ENCODE data around the gene MMAA.
A peak's percentile ranks its signal among the peaks of the same experiment; 100 is the strongest.
"Not testable (repeated sequence)": the region's sequence is repeated elsewhere in the genome, so short reads cannot be mapped to it uniquely, and the experiment has no call there.

Gene MMAA

GRCh38 chr4:145679991-145680455, 60.8 kb downstream of the MMAA start, which contains the start of gene C4orf51:
C4orf51 (plus strand) TSS chr4:145680146; CDS start chr4:145680204, 58 bp downstream.
- Histone ChIP-seq H2AFZ (ENCODE audit: low read length, unreplicated experiment) (peak within 1 kb of the TSS; percentile 93), H3K4me1 (ENCODE audit: control insufficient read depth, insufficient read depth, low read length, unreplicated experiment) (peaks cover 25% of the 10 kb centered on the region), H3K27ac (ENCODE audit: low read depth, low read length) (peak within 1 kb of the TSS; percentile 86), H3K36me3 (ENCODE audit: insufficient read depth, low read length) (no peaks in the 10 kb centered on the region), H3K4me3 (ENCODE audit: low read depth, low read length) (peak within 1 kb of the TSS; percentile 51), H3K27me3 (ENCODE audit: insufficient read depth, low read length) (no peaks in the 10 kb centered on the region), H3K79me2 (ENCODE audit: control insufficient read depth, insufficient read depth, low read length, unreplicated experiment) (no peaks in the 10 kb centered on the region)

- Histone ChIP-seq H3K27ac (ENCODE audit: low read depth, low read length) (peak overlapping the region; percentile 86), H3K27me3 (ENCODE audit: insufficient read depth, low read length) (no peaks in the 10 kb centered on the region), H3K4me3 (ENCODE audit: low read depth, low read length) (no peak overlapping the region), H3K4me1 (ENCODE audit: control insufficient read depth, insufficient read depth, low read length, unreplicated experiment) (peaks cover 25% of the 10 kb centered on the region), H3K79me2 (ENCODE audit: control insufficient read depth, insufficient read depth, low read length, unreplicated experiment) (no peaks in the 10 kb centered on the region), H2AFZ (ENCODE audit: low read length, unreplicated experiment) (peak overlapping the region; percentile 93), H3K36me3 (ENCODE audit: insufficient read depth, low read length) (no peaks in the 10 kb centered on the region)
Observed at GRCh38 chr4:145680902-145681301, 61.7 kb downstream of the MMAA start.

DNA sequence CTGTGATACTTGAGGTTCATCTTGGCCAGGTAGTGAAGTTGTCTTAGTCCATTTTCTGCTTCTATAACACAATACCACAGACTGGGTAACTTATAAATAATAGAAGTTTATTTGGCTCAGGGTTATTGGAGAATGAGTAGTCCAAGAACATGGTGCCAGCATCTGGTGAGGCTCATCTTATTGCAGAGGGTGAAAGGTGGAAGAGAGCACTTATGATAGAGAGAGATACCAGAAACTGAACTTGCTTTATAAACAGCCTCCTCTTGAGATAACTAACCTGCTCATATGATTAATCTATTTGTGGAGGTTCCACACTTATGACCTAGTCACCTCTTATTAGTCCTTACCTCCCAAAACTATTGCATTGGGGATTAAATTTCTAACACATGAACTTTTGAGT, 62.3 kb downstream of the MMAA start:
- H3K27ac ChIP-seq (ENCODE audit: low read depth, low read length), result no peak overlapping the region
- peaks cover 25% of the 10 kb centered on the region for H3K4me1 ChIP-seq (ENCODE audit: control insufficient read depth, insufficient read depth, low read length, unreplicated experiment)
- no peaks in the 10 kb centered on the region for H3K36me3 ChIP-seq (ENCODE audit: insufficient read depth, low read length)
- H3K27me3 ChIP-seq (ENCODE audit: insufficient read depth, low read length), result no peaks in the 10 kb centered on the region
- no peak overlapping the region for H2AFZ ChIP-seq (ENCODE audit: low read length, unreplicated experiment)
- no peak overlapping the region for H3K4me3 ChIP-seq (ENCODE audit: low read depth, low read length)
- H3K79me2 ChIP-seq (ENCODE audit: control insufficient read depth, insufficient read depth, low read length, unreplicated experiment), result no peaks in the 10 kb centered on the region

GRCh38 chr4:145681956-145682355, 62.8 kb downstream of the MMAA start:
- H3K27me3 ChIP-seq (ENCODE audit: insufficient read depth, low read length), result no peaks in the 10 kb centered on the region
- H3K4me3 ChIP-seq (ENCODE audit: low read depth, low read length), result no peak overlapping the region
- H3K36me3 ChIP-seq (ENCODE audit: insufficient read depth, low read length), result no peaks in the 10 kb centered on the region
- no peaks in the 10 kb centered on the region for H3K79me2 ChIP-seq (ENCODE audit: control insufficient read depth, insufficient read depth, low read length, unreplicated experiment)
- no peak overlapping the region for H3K27ac ChIP-seq (ENCODE audit: low read depth, low read length)
- peaks cover 25% of the 10 kb centered on the region for H3K4me1 ChIP-seq (ENCODE audit: control insufficient read depth, insufficient read depth, low read length, unreplicated experiment)
- H2AFZ ChIP-seq (ENCODE audit: low read length, unreplicated experiment), result no peak overlapping the region

DNA sequence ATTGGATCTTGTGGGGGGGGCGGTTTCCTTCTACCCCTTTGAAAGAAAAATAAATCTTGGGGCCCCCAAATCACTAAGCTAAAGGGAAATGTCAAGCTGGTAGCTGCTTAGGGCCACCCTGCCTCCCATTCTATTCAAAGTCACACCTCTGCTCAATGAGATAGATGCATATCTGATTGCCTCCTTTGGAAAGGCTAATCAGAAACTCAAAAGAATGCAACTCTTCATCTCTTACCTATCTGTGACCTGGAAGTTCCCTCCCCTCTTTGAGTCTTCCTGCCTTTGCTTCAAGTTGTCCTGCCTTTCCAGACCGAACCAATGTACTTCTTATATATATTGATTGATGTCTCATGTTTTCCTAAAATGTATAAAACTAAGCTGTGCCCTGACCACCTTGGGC, 67.8 kb downstream of the MMAA start:
- no peak overlapping the region for H2AFZ ChIP-seq (ENCODE audit: low read length, unreplicated experiment)
- no peak overlapping the region for H3K4me3 ChIP-seq (ENCODE audit: low read depth, low read length)
- no peaks in the 10 kb centered on the region for H3K79me2 ChIP-seq (ENCODE audit: control insufficient read depth, insufficient read depth, low read length, unreplicated experiment)
- H3K27ac ChIP-seq (ENCODE audit: low read depth, low read length), result no peak overlapping the region
- no peaks in the 10 kb centered on the region for H3K4me1 ChIP-seq (ENCODE audit: control insufficient read depth, insufficient read depth, low read length, unreplicated experiment)
- H3K36me3 ChIP-seq (ENCODE audit: insufficient read depth, low read length), result no peaks in the 10 kb centered on the region
- no peaks in the 10 kb centered on the region for H3K27me3 ChIP-seq (ENCODE audit: insufficient read depth, low read length)

DNA sequence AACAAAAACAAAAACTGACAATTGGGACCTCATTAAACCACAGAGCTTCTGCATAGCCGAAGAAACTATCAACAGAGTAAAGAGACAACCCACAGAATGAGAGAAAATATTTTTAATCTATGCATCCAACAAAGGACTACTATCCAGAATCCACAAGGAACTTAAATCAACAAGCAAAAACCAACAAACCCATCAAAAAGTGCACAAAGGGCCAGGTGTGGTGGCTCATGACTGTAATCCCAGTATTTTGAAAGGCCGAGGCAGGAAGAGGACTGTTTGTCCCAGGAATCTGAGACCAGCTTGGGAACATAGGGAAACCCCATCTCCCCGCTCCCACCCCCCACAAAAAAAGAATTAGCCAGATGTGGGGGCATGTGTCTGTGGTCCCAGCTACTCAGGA, 71.4 kb downstream of the MMAA start:
- Histone ChIP-seq H3K27me3 (ENCODE audit: insufficient read depth, low read length) (no peaks in the 10 kb centered on the region), H3K4me3 (ENCODE audit: low read depth, low read length) (no peak overlapping the region), H2AFZ (ENCODE audit: low read length, unreplicated experiment) (no peak overlapping the region), H3K4me1 (ENCODE audit: control insufficient read depth, insufficient read depth, low read length, unreplicated experiment) (no peaks in the 10 kb centered on the region), H3K36me3 (ENCODE audit: insufficient read depth, low read length) (no peaks in the 10 kb centered on the region), H3K79me2 (ENCODE audit: control insufficient read depth, insufficient read depth, low read length, unreplicated experiment) (no peaks in the 10 kb centered on the region), H3K27ac (ENCODE audit: low read depth, low read length) (no peak overlapping the region)

DNA sequence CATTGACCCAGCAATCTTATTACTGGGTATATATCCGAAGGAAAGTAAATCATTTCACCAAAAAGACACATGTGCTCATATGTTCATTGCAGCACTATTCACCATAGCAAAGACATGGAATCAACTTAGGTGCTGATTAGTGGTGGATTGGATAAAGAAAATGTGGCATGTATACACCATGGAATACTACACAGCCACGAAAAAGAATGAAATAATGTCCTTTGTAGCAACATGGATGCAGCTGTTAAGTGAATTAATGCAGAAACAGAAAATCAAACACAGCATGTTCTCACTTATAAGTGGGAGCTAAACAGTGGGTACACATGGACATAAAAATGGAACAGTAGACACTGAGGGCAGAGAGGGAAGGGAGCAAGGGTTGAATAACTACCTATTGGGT, 72.2 kb downstream of the MMAA start:
- not testable (repeated sequence) for H3K27ac ChIP-seq (ENCODE audit: low read depth, low read length); H3K4me1 ChIP-seq (ENCODE audit: control insufficient read depth, insufficient read depth, low read length, unreplicated experiment); H3K4me3 ChIP-seq (ENCODE audit: low read depth, low read length); H3K79me2 ChIP-seq (ENCODE audit: control insufficient read depth, insufficient read depth, low read length, unreplicated experiment); H3K27me3 ChIP-seq (ENCODE audit: insufficient read depth, low read length); H2AFZ ChIP-seq (ENCODE audit: low read length, unreplicated experiment); H3K36me3 ChIP-seq (ENCODE audit: insufficient read depth, low read length)

DNA sequence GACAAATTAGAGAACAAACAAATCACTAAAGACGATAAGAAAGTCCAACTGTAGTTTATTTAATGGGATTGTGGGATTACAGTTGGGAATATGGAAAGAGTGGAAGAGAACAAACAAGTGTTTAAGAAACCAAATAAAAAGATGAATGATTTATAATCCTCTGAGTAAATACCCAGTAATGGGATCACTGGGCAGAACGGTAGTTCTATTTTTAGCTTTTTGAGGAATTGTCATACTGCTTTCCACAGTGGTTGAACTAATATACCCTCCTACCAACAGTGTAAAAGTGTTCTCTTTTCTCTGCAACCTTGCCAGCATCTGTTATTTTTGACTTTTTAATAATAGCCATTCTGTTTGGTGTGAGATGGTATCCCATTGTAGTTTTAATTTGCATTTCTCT, 75.7 kb downstream of the MMAA start:
- Histone ChIP-seq H2AFZ (ENCODE audit: low read length, unreplicated experiment) (no peak overlapping the region), H3K4me3 (ENCODE audit: low read depth, low read length) (no peak overlapping the region), H3K27ac (ENCODE audit: low read depth, low read length) (no peak overlapping the region), H3K27me3 (ENCODE audit: insufficient read depth, low read length) (no peaks in the 10 kb centered on the region), H3K36me3 (ENCODE audit: insufficient read depth, low read length) (no peaks in the 10 kb centered on the region), H3K4me1 (ENCODE audit: control insufficient read depth, insufficient read depth, low read length, unreplicated experiment) (no peaks in the 10 kb centered on the region), H3K79me2 (ENCODE audit: control insufficient read depth, insufficient read depth, low read length, unreplicated experiment) (no peaks in the 10 kb centered on the region)

DNA sequence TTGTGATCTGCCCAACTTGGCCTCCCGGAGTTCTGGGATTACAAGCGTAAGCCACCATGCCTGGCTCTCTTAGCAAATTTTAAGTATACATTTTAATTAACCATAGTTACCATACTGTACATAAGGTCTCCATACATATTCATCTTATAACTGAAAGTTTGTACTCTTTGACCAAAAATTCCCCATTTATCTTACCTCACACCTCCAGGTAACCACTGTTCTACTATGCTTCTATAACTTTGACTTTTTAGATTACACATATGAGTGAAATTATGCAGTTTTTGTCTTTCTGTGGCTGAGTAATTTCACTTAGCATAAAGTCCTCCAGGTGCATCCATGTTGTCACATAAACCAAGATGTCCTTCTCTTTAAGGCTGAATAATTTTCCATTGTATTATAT, 78.1 kb downstream of the MMAA start:
- Histone ChIP-seq H3K4me3 (ENCODE audit: low read depth, low read length) (no peak overlapping the region), H3K4me1 (ENCODE audit: control insufficient read depth, insufficient read depth, low read length, unreplicated experiment) (no peaks in the 10 kb centered on the region), H3K36me3 (ENCODE audit: insufficient read depth, low read length) (no peaks in the 10 kb centered on the region), H3K79me2 (ENCODE audit: control insufficient read depth, insufficient read depth, low read length, unreplicated experiment) (no peaks in the 10 kb centered on the region), H3K27ac (ENCODE audit: low read depth, low read length) (no peak overlapping the region), H3K27me3 (ENCODE audit: insufficient read depth, low read length) (no peaks in the 10 kb centered on the region), H2AFZ (ENCODE audit: low read length, unreplicated experiment) (no peak overlapping the region)

DNA sequence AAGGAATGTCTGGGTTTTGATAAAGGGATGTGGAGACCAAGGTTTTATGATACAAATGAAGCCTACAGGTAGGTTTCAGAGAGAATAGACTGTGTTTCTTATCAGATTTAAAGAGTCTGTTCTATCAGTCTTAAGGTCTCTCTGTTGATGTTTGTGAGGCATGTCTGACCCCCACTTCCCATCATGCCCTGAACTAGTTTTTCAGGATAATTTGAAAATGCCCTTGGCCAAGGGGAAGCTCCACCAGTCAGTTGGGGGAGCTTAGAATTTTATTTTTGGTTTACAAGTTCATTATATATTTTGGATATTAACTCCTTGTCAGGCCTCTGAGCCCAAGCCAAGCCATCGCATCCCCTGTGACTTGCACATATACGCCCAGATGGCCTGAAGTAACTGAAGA, 79.3 kb downstream of the MMAA start:
- H3K27ac ChIP-seq (ENCODE audit: low read depth, low read length), result no peak overlapping the region
- no peaks in the 10 kb centered on the region for H3K4me1 ChIP-seq (ENCODE audit: control insufficient read depth, insufficient read depth, low read length, unreplicated experiment)
- H3K36me3 ChIP-seq (ENCODE audit: insufficient read depth, low read length), result no peaks in the 10 kb centered on the region
- no peaks in the 10 kb centered on the region for H3K79me2 ChIP-seq (ENCODE audit: control insufficient read depth, insufficient read depth, low read length, unreplicated experiment)
- no peak overlapping the region for H2AFZ ChIP-seq (ENCODE audit: low read length, unreplicated experiment)
- H3K27me3 ChIP-seq (ENCODE audit: insufficient read depth, low read length), result no peaks in the 10 kb centered on the region
- H3K4me3 ChIP-seq (ENCODE audit: low read depth, low read length), result no peak overlapping the region

DNA sequence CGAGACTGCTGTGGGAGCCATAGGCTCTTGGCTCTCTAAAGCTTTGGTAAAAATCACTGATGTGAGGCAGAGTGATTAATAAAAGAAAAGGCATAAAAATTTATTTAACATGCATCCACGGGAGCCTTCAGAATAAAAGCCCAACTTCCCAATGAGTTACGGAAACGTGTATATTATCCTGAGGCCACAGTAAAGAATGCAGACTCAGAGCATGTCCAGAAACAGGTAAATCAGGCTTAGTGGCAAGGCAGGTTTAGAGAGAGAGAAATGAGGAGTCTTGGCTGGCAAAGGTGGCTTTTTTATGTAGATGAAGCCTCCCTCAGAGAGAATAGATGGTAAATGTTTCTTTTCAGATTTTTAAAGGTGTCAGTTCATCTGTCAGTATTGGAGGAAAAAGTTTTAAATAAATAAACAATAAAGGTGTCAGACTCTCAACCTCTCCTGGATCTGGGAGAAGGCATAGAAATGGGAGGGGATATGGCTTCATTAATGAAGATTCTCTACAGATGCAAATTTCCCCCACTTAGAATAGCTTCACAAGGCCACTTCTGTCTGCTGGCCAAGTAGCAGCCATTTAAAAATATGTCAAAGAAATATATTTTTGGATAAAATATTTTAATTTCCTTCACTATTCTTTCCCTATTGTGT, 84.8 kb downstream of the MMAA start:
- Histone ChIP-seq H3K79me2 (ENCODE audit: control insufficient read depth, insufficient read depth, low read length, unreplicated experiment) (no peaks in the 10 kb centered on the region), H2AFZ (ENCODE audit: low read length, unreplicated experiment) (no peak overlapping the region), H3K36me3 (ENCODE audit: insufficient read depth, low read length) (no peaks in the 10 kb centered on the region), H3K4me3 (ENCODE audit: low read depth, low read length) (no peak overlapping the region), H3K27ac (ENCODE audit: low read depth, low read length) (no peak overlapping the region), H3K4me1 (ENCODE audit: control insufficient read depth, insufficient read depth, low read length, unreplicated experiment) (peaks cover under 1% of the 10 kb centered on the region), H3K27me3 (ENCODE audit: insufficient read depth, low read length) (no peaks in the 10 kb centered on the region)

Data from ACC112 (cell line).